ENCODE data around the gene B4GAT1.

- TF ChIP-seq CTCF (IDR thresholded peaks at IDR 0.05; ENCODE audit: low read depth, low read length, missing input control): no peak
- no peak for TF ChIP-seq GABPA (IDR thresholded peaks at IDR 0.05 in 1 of 2, conservative IDR thresholded peaks at IDR 0.05 in 1 of 2)
- no peak for TF ChIP-seq REST (IDR thresholded peaks at IDR 0.05)
- TF ChIP-seq RAD21 (IDR thresholded peaks at IDR 0.05): no peak
- TF ChIP-seq TAF1 (conservative IDR thresholded peaks at IDR 0.05): no peak
- TF ChIP-seq ZBTB33 (IDR thresholded peaks at IDR 0.05): no peak
- no peak for TF ChIP-seq ATF3 (IDR thresholded peaks at IDR 0.05)
- TF ChIP-seq YY1 (IDR thresholded peaks at IDR 0.05): no peak
- no peak for TF ChIP-seq EGR1 (IDR thresholded peaks at IDR 0.05; ENCODE audit: low read depth in 2 of 2)
- no peak for TF ChIP-seq MAX (IDR thresholded peaks at IDR 0.05)
- no peak for TF ChIP-seq SP1 (IDR thresholded peaks at IDR 0.05)
- TF ChIP-seq HNF4G (IDR thresholded peaks at IDR 0.05): no peak
These were observed 30.1 kb downstream of the B4GAT1 start for GRCh38 chr11:66317322-66317722.

Measured in liver (tissue), 3 donors.